Keratinocyte (primary cell): Measurements from ENCODE around the gene TRPV4. TPM values are rescaled to one million over a fixed set of nuclear protein-coding genes. Genes with fewer than 3 reads are reported as not detected.

Source experiments
- DNase-seq: peaks from one replicate; pipeline ENCODE4 v3.0.0-alpha.2; 2011; ENCODE audit warnings: low read depth, missing footprints, low spot score
- FAIRE-seq: peaks from 2 replicates; lab custom pipeline; 2011; peaks lifted over from hg19 to GRCh38; lab: Jason Lieb, UNC
- H2AFZ ChIP-seq: 2 replicates; pipeline ENCODE4 v1.6.0; 2012; ENCODE audit warnings: low read length, control low read depth, inconsistent platforms; ENCODE audit not compliant: control insufficient read depth
- H3K27ac ChIP-seq: 2 replicates; pipeline ENCODE4 v1.5.1; 2011; ENCODE audit warnings: low read length; ENCODE audit not compliant: control insufficient read depth, insufficient read depth
- H3K27me3 ChIP-seq: 3 replicates; pipeline ENCODE4 v1.6.0; 2011; ENCODE audit warnings: low read length; ENCODE audit not compliant: control insufficient read depth, insufficient read depth; ENCODE audit errors: extremely low read depth
- H3K36me3 ChIP-seq, 2 experiments: 2 replicates in 1 of 2; 3 replicates in 1 of 2; pipeline ENCODE4 v1.5.1; 2011; ENCODE audit warnings: low read length in 2 of 2, mild to moderate bottlenecking in 1 of 2; ENCODE audit not compliant: control insufficient read depth in 2 of 2, insufficient read depth in 2 of 2; ENCODE audit errors: extremely low read depth in 1 of 2
- H3K4me1 ChIP-seq: 3 replicates; pipeline ENCODE4 v1.5.1; 2011; ENCODE audit warnings: low read length; ENCODE audit not compliant: control insufficient read depth, insufficient read depth; ENCODE audit errors: extremely low read depth
- H3K4me2 ChIP-seq: 3 replicates; pipeline ENCODE4 v1.6.0; 2011; ENCODE audit warnings: low read depth, low read length; ENCODE audit not compliant: control insufficient read depth, insufficient read depth; ENCODE audit errors: extremely low read depth
- H3K4me3 ChIP-seq, 3 experiments: fragments of 200-600 bp in 1 of 3; sonication (generic) in 1 of 3; 2 replicates in 2 of 3; 3 replicates in 1 of 3; pipeline ENCODE4 v1.5.1; 2011 to 2016; ENCODE audit warnings: low read length in 3 of 3, mild to moderate bottlenecking in 3 of 3, control low read depth in 2 of 3, inconsistent platforms in 1 of 3, low read depth in 1 of 3, mixed read lengths in 1 of 3, mixed run types in 1 of 3, moderate library complexity in 1 of 3; ENCODE audit not compliant: control insufficient read depth in 2 of 3, insufficient read depth in 2 of 3; ENCODE audit errors: extremely low read depth in 1 of 3
- H3K79me2 ChIP-seq: 2 replicates; pipeline ENCODE4 v1.6.0; 2012; ENCODE audit warnings: low read length; ENCODE audit not compliant: control insufficient read depth, insufficient read depth
- H3K9ac ChIP-seq: 3 replicates; pipeline ENCODE4 v1.6.0; 2011; ENCODE audit warnings: low read length; ENCODE audit not compliant: control insufficient read depth, insufficient read depth; ENCODE audit errors: extremely low read depth
- H3K9me1 ChIP-seq: 3 replicates; pipeline ENCODE4 v1.6.0; 2011; ENCODE audit warnings: low read length; ENCODE audit not compliant: control insufficient read depth, insufficient read depth; ENCODE audit errors: extremely low read depth
- H3K9me3 ChIP-seq: 2 replicates; pipeline ENCODE4 v1.5.1; 2012; ENCODE audit warnings: low read depth, low read length; ENCODE audit not compliant: control insufficient read depth
- H4K20me1 ChIP-seq: 3 replicates; pipeline ENCODE4 v1.6.0; 2011; ENCODE audit warnings: low read length; ENCODE audit not compliant: control insufficient read depth, insufficient read depth; ENCODE audit errors: extremely low read depth
- EZH2 ChIP-seq: IDR thresholded peaks from one replicate; pipeline ENCODE4 v1.6.1; 2012; ENCODE audit warnings: inconsistent platforms, mild to moderate bottlenecking, low read length, moderate library complexity
- dilution Hi-C: fragments of 300-500 bp; cut with MboI; formaldehyde crosslinking; loops from one replicate; pipeline ENCODE4 v1.7.0; 2020; ENCODE audit warnings: low sequenced_read_pairs; ENCODE audit not compliant: extremely low pct_ligation_motif_present
- polyA plus RNA-seq, 5 experiments: library from polyadenylated mRNA; depleted of rRNA in 3 of 5; stranded (reverse) in 3 of 5; stranded (forward) in 1 of 5; unstranded in 1 of 5; fragments of >200 nt; gene quantifications; 1 replicate in 1 of 5; 2 replicates in 3 of 5; 3 replicates in 1 of 5; pipeline versions ENCODE4 v1.2.1 to v1.2.3, GENCODE V29; 2011 to 2012; ENCODE audit warnings: missing spikeins in 2 of 5, low read depth in 1 of 5, low replicate concordance in 1 of 5
- TF ChIP-seq, protein P1 (sequence below), 3 experiments: IDR thresholded peaks in 1 of 3; conservative IDR thresholded peaks in 1 of 3; optimal IDR thresholded peaks in 1 of 3; 2 replicates in 2 of 3; 3 replicates in 1 of 3; pipeline versions ENCODE3 to v1.5.1; 2011; ENCODE audit warnings: low read length in 3 of 3, mild to moderate bottlenecking in 3 of 3, moderate library complexity in 2 of 3, control low read depth in 1 of 3, inconsistent platforms in 1 of 3; ENCODE audit not compliant: insufficient read depth in 2 of 3; ENCODE audit errors: extremely low read depth in 1 of 3

Gene TRPV4
- polyA plus RNA-seq, 1 donor (not counting 4 experiments of a cell fraction or from before 2014, with no cell fraction given) = 0.46 TPM

DNA sequence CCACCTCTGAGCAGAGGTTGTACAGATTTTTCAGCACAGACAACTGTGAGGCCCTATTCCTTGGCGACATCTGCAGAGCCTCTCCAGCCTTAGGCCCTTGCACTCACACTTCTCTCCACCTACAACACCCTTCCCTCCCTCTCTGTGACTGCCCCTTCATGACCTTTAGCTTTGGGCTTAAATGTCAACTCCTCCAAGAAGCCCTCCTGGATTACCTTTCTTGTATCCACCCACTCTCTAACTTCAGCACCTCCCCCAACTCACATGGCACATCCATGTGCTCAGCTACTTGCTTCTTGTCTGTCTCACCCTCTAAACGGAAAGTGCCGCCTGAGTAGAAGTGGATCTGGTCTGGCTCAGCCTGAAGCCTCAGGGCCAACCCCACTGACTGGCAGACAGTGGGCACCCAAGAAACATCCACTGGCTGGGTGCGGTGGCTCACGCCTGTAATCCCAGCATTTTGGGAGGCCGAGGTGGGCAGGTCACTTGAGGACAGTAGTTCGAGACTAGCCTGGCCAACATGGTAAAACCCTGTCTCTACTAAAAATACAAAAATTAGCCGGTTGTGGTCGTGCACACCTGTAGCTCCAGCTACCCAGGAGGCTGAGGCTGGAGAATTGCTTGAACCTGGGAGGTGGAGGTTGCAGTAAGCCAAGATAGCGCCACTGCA, 22.1 kb downstream of the TRPV4 start:
- no peaks in the 10 kb centered on the region for H3K4me1 ChIP-seq
- no peak overlapping the region for H2AFZ ChIP-seq
- H3K36me3 ChIP-seq = no peaks in the 10 kb centered on the region
- H3K9ac ChIP-seq = no peak overlapping the region
- H3K27me3 ChIP-seq = no peaks in the 10 kb centered on the region
- no peaks in the 10 kb centered on the region for H4K20me1 ChIP-seq
- H3K9me1 ChIP-seq = no peaks in the 10 kb centered on the region
- TF ChIP-seq, protein P1, sequence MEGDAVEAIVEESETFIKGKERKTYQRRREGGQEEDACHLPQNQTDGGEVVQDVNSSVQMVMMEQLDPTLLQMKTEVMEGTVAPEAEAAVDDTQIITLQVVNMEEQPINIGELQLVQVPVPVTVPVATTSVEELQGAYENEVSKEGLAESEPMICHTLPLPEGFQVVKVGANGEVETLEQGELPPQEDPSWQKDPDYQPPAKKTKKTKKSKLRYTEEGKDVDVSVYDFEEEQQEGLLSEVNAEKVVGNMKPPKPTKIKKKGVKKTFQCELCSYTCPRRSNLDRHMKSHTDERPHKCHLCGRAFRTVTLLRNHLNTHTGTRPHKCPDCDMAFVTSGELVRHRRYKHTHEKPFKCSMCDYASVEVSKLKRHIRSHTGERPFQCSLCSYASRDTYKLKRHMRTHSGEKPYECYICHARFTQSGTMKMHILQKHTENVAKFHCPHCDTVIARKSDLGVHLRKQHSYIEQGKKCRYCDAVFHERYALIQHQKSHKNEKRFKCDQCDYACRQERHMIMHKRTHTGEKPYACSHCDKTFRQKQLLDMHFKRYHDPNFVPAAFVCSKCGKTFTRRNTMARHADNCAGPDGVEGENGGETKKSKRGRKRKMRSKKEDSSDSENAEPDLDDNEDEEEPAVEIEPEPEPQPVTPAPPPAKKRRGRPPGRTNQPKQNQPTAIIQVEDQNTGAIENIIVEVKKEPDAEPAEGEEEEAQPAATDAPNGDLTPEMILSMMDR (optimal IDR thresholded peaks at IDR 0.05 in 1 of 3, IDR thresholded peaks at IDR 0.05 in 1 of 3, conservative IDR thresholded peaks at IDR 0.05 in 1 of 3; ENCODE audit: extremely low read depth in 1 of 3, insufficient read depth in 2 of 3, low read length in 3 of 3) = no peak
- no peak for TF ChIP-seq EZH2
- FAIRE-seq (no peak), DNase-seq (no peak)
- dilution Hi-C loops = no loop called here
- no peaks in the 10 kb centered on the region for H3K9me3 ChIP-seq
- no peak overlapping the region for H3K27ac ChIP-seq
- no peak overlapping the region for H3K4me3 ChIP-seq
- H3K79me2 ChIP-seq = no peaks in the 10 kb centered on the region
- no peak overlapping the region for H3K4me2 ChIP-seq

DNA sequence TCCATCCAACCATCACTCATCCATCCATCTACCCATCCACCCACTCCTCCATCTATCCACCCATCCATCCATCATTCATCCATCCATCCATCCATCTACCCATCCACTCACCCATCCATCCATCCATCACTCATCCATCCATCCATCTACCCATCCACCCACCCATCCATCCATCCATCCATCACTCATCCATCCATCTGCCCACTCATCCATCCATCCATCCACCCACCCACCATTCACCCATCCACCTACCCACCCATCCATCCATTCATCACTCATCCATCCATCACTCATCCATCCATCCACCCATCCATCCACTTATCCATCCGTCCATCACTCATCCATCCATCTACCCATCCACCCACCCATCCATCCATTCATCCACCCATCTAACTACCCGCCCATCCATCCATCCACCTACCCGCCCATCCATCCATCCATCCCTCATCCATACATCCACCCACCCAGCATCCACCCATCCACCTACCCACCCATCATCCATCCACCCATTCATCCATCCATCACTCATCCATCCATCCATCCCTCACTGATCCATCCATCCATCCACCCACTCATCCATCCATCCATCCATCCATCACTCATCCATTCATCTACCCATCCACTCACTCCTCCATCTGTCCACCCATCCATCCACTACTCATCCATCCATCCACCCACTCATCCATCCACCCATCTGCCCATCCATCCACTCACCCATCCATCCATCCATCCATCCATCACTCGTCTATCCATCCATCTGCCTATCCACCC, 24.1 kb downstream of the TRPV4 start:
- FAIRE-seq = no peak
- no peak overlapping the region for H3K9ac ChIP-seq
- no peaks in the 10 kb centered on the region for H3K27me3 ChIP-seq
- H3K9me1 ChIP-seq = no peaks in the 10 kb centered on the region
- TF ChIP-seq, protein P1 (optimal IDR thresholded peaks at IDR 0.05 in 1 of 3, IDR thresholded peaks at IDR 0.05 in 1 of 3, conservative IDR thresholded peaks at IDR 0.05 in 1 of 3; ENCODE audit: extremely low read depth in 1 of 3, insufficient read depth in 2 of 3, low read length in 3 of 3) = no peak
- TF ChIP-seq EZH2 = no peak
- DNase-seq = no peak
- H3K4me3 ChIP-seq = no peak overlapping the region
- H3K36me3 ChIP-seq = no peaks in the 10 kb centered on the region
- H3K4me2 ChIP-seq = no peak overlapping the region
- H3K9me3 ChIP-seq = no peaks in the 10 kb centered on the region
- H3K27ac ChIP-seq = no peak overlapping the region
- H2AFZ ChIP-seq = no peak overlapping the region
- dilution Hi-C loops = no loop called here
- H3K4me1 ChIP-seq = no peaks in the 10 kb centered on the region
- no peaks in the 10 kb centered on the region for H3K79me2 ChIP-seq
- no peaks in the 10 kb centered on the region for H4K20me1 ChIP-seq
